ENCODE results near the gene PRSS36.
"Not testable (repeated sequence)": the region's sequence is repeated elsewhere in the genome, so short reads cannot be mapped to it uniquely, and the experiment has no call there.

Gene PRSS36

GRCh38 chr16:31183432-31184428 is 33.9 kb upstream of the PRSS36 start:
- no peak for DNase-seq

DNA sequence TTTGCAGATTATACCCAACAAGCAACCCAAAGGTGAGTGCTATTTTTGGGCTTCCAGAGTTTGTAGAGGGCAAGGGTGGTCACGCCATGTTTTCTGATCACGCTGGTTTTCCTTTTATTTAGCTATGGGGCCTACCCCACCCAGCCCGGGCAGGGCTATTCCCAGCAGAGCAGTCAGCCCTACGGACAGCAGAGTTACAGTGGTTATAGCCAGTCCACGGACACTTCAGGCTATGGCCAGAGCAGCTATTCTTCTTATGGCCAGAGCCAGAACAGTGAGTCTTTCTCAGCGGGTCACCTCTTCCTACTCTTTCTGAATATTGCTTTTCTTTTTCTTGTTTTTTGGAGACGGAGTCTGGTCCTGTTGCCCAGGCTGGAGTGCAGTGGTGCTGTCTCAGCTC is 32.5 kb upstream of the PRSS36 start:
- no peak for DNase-seq

- peak; percentile 21 to 33 for DNase-seq
These were observed 31.4 kb upstream of the PRSS36 start for GRCh38 chr16:31181102-31181830.

- DNase-seq: peak; percentile 87 to 92
These were observed 30.0 kb upstream of the PRSS36 start, which contains the start of gene FUS for GRCh38 chr16:31179747-31180459. TSS of gene FUS (plus strand) at chr16:31180139. CDS start at chr16:31180215, 76 bp downstream.

GRCh38 chr16:31179219-31179746 is 29.4 kb upstream of the PRSS36 start:
- DNase-seq: no peak

DNA sequence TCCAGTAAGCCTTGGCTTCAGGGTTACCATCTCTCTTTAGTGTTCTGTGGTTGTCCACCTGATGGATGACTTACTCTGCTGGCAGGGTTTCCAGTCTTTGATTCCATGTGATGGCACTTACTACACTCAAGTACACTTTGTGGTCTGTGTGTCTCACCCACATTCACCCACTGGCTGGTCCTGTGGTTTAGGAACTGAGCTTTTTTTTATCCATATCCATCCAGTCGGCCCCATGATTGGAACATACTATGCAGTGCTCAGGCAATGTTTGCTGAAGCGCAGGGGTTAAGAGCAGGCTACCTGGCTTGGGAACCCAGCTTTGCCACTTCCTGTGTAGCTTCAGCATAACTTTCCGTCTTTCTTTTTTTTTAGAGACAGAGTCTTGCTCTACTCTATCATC is 27.3 kb upstream of the PRSS36 start:
- peak; percentile 24 to 41 for DNase-seq

DNA sequence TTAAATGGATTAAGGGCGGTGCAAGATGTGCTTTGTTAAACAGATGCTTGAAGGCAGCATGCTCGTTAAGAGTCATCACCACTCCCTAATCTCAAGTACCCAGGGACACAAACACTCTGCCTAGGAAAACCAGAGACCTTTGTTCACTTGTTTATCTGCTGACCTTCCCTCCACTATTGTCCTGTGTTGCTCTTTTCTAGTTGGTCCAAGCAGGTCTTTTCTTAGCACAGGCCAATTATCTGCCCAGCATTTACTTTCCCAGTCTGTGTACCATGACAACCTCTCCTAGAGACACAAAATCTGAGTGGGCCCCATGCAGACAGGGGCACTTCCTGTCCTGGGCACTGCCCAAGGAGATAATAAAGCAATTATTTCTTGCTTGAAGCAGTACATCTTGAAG is 20.2 kb upstream of the PRSS36 start:
- DNase-seq: not testable (repeated sequence)

GRCh38 chr16:31168848-31169247 is 19.0 kb upstream of the PRSS36 start:
- DNase-seq: no peak

- no peak for DNase-seq
These were observed 17.4 kb upstream of the PRSS36 start for GRCh38 chr16:31167315-31167714.

GRCh38 chr16:31157136-31157535 is 7.3 kb upstream of the PRSS36 start:
- DNase-seq: no peak

- not testable (repeated sequence) for DNase-seq
These were observed 1.1 kb upstream of the PRSS36 start for GRCh38 chr16:31150976-31151375.

DNA sequence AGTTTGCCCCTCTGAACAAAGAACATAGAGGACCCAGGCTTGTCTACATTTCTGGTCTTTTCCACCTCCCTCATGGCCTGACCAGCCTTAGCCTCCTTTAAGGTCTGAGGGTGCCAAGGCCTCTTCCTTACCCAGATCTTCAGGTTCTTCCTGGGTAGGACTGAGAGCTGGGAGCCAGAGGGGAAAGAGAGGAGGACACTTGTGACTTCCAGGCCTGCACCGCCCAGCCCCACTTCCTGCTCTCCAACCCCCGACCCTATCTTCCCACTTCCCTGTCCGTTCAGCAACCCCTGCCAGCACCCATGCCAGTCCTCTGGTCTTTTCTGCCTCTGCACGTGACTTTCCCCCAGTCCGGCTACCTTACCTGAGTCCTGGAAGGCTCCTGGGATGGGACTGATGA is 534 bp downstream of the PRSS36 start:
- DNase-seq: no peak

DNA sequence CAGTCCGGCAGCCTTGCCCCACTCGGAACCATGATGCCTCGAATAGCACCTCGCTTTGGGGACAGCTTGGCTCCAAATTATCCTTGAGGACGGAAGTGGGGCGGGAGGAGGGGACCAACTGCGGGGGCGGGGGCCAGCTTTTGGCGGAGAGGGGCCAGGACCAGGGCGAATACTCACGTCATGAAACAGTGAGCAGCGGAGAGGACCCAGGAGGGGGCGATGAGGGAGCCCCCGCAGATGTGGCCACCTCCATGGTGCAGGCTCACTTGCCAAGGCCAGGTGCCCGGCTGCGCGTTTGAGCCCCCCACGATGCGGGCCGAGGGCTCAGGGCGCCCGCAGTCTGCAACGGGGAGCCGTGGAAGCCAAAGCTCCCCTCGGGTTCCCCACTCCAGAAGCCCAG is 970 bp downstream of the PRSS36 start:
- DNase-seq: no peak

- no peak for DNase-seq
These were observed 1.6 kb downstream of the PRSS36 start for GRCh38 chr16:31148281-31148728.

DNA sequence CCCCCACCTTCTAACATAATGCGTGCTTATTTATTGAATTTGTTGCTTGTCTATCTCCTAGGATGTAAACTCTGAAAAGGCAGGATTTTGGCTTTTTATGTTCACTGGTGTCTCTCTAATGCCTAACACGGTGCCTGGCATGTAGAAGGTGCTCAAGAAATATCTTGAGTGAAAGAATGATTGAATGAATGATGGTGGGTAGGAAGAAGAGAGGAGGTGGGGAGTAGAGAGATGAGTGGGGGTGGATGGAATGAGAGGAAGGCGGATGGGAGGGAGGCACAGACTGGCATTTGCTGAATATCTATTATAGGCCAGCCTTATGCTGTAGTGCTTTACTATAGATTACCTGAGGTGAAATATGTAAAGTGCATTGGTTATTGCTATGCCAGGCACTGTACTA is 2.3 kb downstream of the PRSS36 start:
- no peak for DNase-seq

GRCh38 chr16:31145398-31145990 is 4.4 kb downstream of the PRSS36 start:
- DNase-seq: no peak

DNA sequence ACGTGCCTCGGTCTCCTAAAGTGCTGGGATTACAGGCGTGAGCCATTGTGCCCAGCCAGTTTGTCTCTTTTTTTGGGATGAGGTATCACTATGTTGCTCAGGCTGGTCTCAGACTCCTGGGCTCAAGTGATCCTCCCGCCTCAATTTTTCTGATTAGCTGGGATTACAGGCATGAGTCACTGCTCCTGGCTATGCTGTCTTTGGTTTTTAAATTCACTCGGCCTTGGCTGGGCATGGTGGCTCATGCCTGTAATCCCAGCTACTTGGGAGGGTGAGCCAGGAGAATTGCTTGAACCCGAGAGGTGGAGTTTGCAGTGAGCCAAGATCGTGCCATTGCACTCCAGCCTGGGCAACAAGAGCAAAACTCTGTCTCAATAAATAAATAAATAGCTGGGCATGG is 5.4 kb downstream of the PRSS36 start:
- not testable (repeated sequence) for DNase-seq

DNA sequence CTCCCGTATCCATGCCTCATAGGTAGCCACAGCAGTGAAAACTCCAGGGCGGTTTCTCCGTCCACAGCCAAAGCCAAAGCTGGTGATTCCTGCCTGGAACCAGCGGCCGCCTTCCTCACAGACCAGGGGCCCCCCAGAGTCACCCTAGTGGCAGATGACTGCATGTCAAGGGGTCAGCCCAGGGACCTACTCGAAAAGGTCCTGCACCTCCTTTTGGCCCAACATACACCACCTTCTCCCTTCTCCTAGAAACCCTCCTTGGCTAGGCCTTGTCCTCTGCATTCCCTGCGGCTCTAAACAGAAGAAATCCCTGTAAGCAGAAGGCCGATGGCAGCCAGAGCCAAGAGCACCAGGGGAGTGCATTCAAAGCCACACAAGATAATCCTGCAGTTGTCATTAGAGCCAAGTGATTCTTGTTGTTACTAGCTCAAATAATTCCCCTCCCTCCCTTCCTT is 6.1 kb downstream of the PRSS36 start:
- no peak for DNase-seq

DNA sequence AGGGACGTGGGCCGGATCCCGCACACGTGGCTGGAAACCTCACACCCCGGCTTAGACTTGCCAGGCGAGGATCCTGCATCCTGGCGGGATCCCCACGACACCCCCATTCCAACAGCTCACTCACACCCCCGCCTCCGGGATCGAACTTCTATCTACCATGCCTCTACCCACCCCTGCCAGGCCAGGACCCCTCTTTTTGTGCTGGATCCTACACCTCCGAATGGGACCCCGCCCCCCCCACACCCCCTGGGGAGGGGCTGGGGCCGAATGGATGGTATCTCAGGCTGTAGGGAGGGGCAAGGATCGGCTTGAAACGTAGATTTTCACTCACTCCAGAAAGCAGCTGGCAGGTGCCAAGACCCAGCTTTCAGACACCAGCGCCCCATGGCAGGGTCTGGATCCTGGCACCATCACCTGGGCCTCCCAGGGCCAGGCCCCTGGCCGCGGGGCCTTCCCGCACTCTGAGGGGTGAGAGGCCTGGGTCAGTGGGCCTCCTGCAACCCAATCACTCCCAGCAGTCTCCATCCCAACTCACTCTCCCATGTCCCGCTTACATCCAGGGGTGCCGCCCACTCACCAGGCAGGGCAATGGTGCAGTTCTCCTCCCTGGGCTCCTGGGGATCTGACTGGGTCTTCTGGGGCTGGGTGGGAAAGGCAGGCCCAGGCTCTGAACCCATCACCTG is 6.7 kb downstream of the PRSS36 start:
- peak in 1 of 2 donors; percentile 19 for DNase-seq

GRCh38 chr16:31142109-31143010 is 7.5 kb downstream of the PRSS36 start:
- peak; percentile 96 to 97 for DNase-seq
